Measurements from ENCODE around the gene DSCAM.

DNA sequence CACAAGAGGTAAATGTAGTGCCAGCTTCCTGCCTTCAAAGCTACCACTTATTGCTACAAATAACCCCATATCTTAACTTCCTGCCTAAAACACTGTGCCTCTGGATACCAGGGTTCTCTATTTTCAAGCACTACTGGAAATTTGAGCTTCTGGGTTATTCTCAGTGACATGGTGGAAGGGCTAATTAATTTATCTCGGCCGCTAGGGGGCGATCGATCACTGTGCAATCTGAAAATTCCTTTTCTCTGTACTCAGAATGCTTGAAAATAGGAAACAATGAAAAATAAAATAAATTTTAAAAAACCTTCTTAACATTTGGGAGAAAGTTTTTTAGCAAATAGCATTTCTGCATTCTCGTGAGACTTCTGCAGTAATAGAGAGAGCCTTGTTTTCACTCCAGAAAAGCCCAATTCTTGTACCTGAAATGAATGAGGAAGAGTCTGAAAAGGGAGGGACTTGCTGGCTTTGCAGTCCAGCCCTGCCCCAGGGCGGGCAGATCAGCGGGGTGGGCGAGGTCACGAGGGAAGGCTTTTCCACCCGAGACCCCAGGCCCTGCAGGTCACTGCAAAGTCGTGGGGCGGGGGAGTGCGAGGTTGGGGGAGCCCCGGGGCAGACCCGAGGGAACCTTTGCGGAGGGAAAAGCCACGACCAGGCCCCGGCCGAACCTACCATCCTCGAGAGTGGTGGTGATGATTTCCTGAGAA, 703.0 kb downstream of the DSCAM start:
- TF ChIP-seq EGR1 (IDR thresholded peaks at IDR 0.05), result no peak
- TF ChIP-seq REST (IDR thresholded peaks at IDR 0.05; ENCODE audit: low read depth), result no peak
- no peak for TF ChIP-seq CREB1 (IDR thresholded peaks at IDR 0.05; ENCODE audit: low read depth)
- TF ChIP-seq ZBTB7A (IDR thresholded peaks at IDR 0.05; ENCODE audit: low read depth), result no peak

Data from Ishikawa (cell line).